Epithelial cell of umbilical artery (primary cell): ENCODE measurements around the gene SLC12A2. TPM values are rescaled to one million over a fixed set of nuclear protein-coding genes. Genes with fewer than 3 reads are reported as not detected.

Experiments used
- total RNA-seq: library from RNA; depleted of rRNA; stranded (reverse); fragments of >200 nt; gene quantifications from 2 replicates; pipeline ENCODE4 v1.2.3, GENCODE V29; 2014

The SLC12A2 gene
- 21.1 and 26.7 TPM in 2 replicates for total RNA-seq

GRCh38 chr5:128083033-128083810, at the start of gene SLC12A2:
Gene SLC12A2, plus strand, starts transcription at chr5:128083766. Its CDS starts 189 bp downstream, at chr5:128083955.

